ENCODE data around the gene TBC1D22A. TPM values are rescaled to one million over a fixed set of nuclear protein-coding genes. Genes with fewer than 3 reads are reported as not detected.

The TBC1D22A gene
- total and polyA plus RNA-seq, 2 experiments from 2014 or later = 9.6 to 13.3 TPM

- no peak overlapping the region for H3K4me3 Mint-ChIP-seq
- H3K27me3 Mint-ChIP-seq (ENCODE audit: insufficient read depth, low read depth, poor library complexity) = peaks cover 10% of the 10 kb centered on the region
- DNase-seq (ENCODE audit: low spot score) (no peak), ATAC-seq (no peak)
- H3K27me3 ChIP-seq (ENCODE audit: insufficient read depth) = no peaks in the 10 kb centered on the region
- H3K4me1 ChIP-seq (ENCODE audit: insufficient read depth) = no peaks in the 10 kb centered on the region
- H3K27ac Mint-ChIP-seq = peak overlapping the region; percentile 70; the same call in 1 of the 2 replicates
- no peak for TF ChIP-seq CTCF (conservative IDR thresholded peaks at IDR 0.05; ENCODE audit: low read depth in 2 of 2)
- no peak for TF ChIP-seq ZNF462 (CRISPR knock-in tag; IDR thresholded peaks at IDR 0.05)
- TF ChIP-seq ZNF331 (CRISPR knock-in tag; IDR thresholded peaks at IDR 0.05; ENCODE audit: low read depth) = no peak
- TF ChIP-seq POLR2AphosphoS5 (IDR thresholded peaks at IDR 0.05; ENCODE audit: low read depth) = no peak
- no peak for TF ChIP-seq STAT1 (IDR thresholded peaks at IDR 0.05; ENCODE audit: unreplicated experiment)
- TF ChIP-seq EZH2 (IDR thresholded peaks at IDR 0.05; ENCODE audit: low read depth, unreplicated experiment) = no peak
- no peak for TF ChIP-seq CREB1 (CRISPR knock-in tag; IDR thresholded peaks at IDR 0.05; ENCODE audit: low read depth)
- TF ChIP-seq EZH2phosphoT487 (IDR thresholded peaks at IDR 0.05; ENCODE audit: unreplicated experiment) = no peak
- no peak for TF ChIP-seq JUNB (IDR thresholded peaks at IDR 0.05; ENCODE audit: unreplicated experiment)
- no peak for TF ChIP-seq NANOG (IDR thresholded peaks at IDR 0.05; ENCODE audit: borderline replicate concordance)
- no peak for TF ChIP-seq ZNF114 (CRISPR knock-in tag; IDR thresholded peaks at IDR 0.05)
- TF ChIP-seq REST (IDR thresholded peaks at IDR 0.05; ENCODE audit: unreplicated experiment) = no peak
- TF ChIP-seq ETS1 (IDR thresholded peaks at IDR 0.05) = no peak
- no peaks in the 10 kb centered on the region; the same call in 1 of the 3 replicates for H3K9me3 Mint-ChIP-seq
- no peak overlapping the region for H3K4me2 ChIP-seq
- H4K20me1 ChIP-seq (replicated peaks; ENCODE audit: insufficient read depth) = no peaks in the 10 kb centered on the region
- no peaks in the 10 kb centered on the region for H3K9me2 ChIP-seq (ENCODE audit: insufficient read depth)
- H3K79me2 ChIP-seq (replicated peaks; ENCODE audit: insufficient read depth) = no peaks in the 10 kb centered on the region
- H2AFZ ChIP-seq = no peak overlapping the region
- peaks cover 6% of the 10 kb centered on the region for H3K4me1 Mint-ChIP-seq
- no peaks in the 10 kb centered on the region for H3K36me3 ChIP-seq (ENCODE audit: insufficient read depth)
- no peaks in the 10 kb centered on the region for H3F3A ChIP-seq (replicated peaks; ENCODE audit: low read depth)
- no peaks in the 10 kb centered on the region for H3K36me3 Mint-ChIP-seq (ENCODE audit: low read depth)
- no peak overlapping the region for H3K27ac ChIP-seq (ENCODE audit: low read depth)
- no peak overlapping the region for H3K4me3 ChIP-seq
Measured at GRCh38 chr22:47040486-47041270, 278.2 kb downstream of the TBC1D22A start.
